BJ (cell line): ENCODE measurements around the gene TLCD3B. TPM values are rescaled to one million over a fixed set of nuclear protein-coding genes. Genes with fewer than 3 reads are reported as not detected.

Source experiments
- CTCF ChIA-PET: fragments of 350-600 bp; formaldehyde crosslinking; extraction: SDS; loops from one replicate; lab custom pipeline; 2021; ENCODE audit warnings: antibody characterized with exemption, inconsistent platforms; lab: Yijun Ruan, JAX
- POLR2A ChIA-PET: fragments of 300-600 bp; sonication (Branson Sonifier 250); formaldehyde crosslinking; extraction: SDS; loops from one replicate; lab custom pipeline; 2021; ENCODE audit warnings: antibody characterized with exemption; lab: Charles Lee
- DNase-seq: peaks from one replicate; pipeline ENCODE4 v3.0.0-alpha.2; 2011; ENCODE audit warnings: low read depth
- H3K27me3 ChIP-seq: 2 replicates; pipeline ENCODE4 v1.6.0; 2011; ENCODE audit warnings: low read length; ENCODE audit not compliant: control insufficient read depth, insufficient read depth
- H3K36me3 ChIP-seq: 2 replicates; pipeline ENCODE4 v1.5.1; 2011; ENCODE audit warnings: low read length; ENCODE audit not compliant: control insufficient read depth, insufficient read depth
- H3K4me3 ChIP-seq: 2 replicates; pipeline ENCODE4 v1.5.1; 2011; ENCODE audit warnings: low read depth, mild to moderate bottlenecking, control low read depth, low read length
- polyA plus RNA-seq: library from polyadenylated mRNA; depleted of rRNA; stranded (reverse); fragments of >200 nt; gene quantifications from 2 replicates; pipeline ENCODE4 v1.2.3, GENCODE V29; 2011
- TF ChIP-seq, protein P1 (sequence below): IDR thresholded peaks from 2 replicates; pipeline ENCODE4 v1.5.1; 2011; ENCODE audit warnings: low read depth, mild to moderate bottlenecking, control low read depth, inconsistent platforms, low read length, moderate library complexity; ENCODE audit not compliant: insufficient read depth

The TLCD3B gene
- polyA plus RNA-seq, 1 experiment, result 0.13 TPM

DNA sequence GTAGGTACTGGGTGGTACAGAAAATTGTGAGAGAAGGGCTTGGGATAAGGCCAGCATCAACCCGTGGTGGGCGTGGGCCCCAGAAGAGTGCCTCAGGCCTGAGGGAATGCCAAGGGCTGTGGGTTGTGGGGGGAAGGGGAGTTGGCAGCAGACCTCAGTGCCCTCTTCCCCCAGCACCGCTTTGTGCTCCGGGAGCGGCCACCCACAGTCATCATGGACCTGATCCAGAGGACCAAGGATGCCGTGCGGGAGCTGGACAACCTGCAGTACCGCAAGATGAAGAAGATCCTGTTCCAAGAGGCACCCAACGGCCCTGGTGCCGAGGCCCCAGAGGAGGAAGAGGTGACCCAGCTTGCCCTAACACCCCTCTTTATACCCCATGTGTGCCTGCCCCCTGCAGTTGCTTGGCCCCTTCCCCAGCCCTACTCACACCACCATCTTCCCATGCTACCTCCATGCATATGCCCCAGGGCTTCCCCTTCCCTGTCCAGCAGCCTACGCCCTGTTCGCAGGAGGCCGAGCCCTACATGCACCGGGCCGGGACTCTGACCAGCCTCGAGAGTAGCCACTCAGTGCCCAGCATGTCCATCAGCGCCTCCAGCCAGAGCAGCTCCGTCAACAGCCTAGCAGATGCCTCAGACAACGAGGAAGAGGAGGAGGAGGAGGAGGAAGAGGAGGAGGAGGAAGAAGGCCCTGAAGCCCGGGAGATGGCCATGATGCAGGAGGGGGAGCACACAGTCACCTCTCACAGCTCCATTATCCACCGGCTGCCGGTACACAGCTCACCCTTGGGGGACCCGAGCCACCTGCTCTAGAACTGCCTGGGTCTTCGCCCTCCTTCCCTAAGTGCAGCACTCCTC lies 48.3 kb downstream of the TLCD3B start:
- H3K27me3 ChIP-seq, result no peaks in the 10 kb centered on the region
- ChIA-PET POLR2A (no interaction called here), CTCF (no interaction called here)
- TF ChIP-seq, protein P1, sequence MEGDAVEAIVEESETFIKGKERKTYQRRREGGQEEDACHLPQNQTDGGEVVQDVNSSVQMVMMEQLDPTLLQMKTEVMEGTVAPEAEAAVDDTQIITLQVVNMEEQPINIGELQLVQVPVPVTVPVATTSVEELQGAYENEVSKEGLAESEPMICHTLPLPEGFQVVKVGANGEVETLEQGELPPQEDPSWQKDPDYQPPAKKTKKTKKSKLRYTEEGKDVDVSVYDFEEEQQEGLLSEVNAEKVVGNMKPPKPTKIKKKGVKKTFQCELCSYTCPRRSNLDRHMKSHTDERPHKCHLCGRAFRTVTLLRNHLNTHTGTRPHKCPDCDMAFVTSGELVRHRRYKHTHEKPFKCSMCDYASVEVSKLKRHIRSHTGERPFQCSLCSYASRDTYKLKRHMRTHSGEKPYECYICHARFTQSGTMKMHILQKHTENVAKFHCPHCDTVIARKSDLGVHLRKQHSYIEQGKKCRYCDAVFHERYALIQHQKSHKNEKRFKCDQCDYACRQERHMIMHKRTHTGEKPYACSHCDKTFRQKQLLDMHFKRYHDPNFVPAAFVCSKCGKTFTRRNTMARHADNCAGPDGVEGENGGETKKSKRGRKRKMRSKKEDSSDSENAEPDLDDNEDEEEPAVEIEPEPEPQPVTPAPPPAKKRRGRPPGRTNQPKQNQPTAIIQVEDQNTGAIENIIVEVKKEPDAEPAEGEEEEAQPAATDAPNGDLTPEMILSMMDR, result no peak
- DNase-seq, result no peak
- H3K4me3 ChIP-seq, result no peak overlapping the region
- H3K36me3 ChIP-seq, result peaks cover 74% of the 10 kb centered on the region

DNA sequence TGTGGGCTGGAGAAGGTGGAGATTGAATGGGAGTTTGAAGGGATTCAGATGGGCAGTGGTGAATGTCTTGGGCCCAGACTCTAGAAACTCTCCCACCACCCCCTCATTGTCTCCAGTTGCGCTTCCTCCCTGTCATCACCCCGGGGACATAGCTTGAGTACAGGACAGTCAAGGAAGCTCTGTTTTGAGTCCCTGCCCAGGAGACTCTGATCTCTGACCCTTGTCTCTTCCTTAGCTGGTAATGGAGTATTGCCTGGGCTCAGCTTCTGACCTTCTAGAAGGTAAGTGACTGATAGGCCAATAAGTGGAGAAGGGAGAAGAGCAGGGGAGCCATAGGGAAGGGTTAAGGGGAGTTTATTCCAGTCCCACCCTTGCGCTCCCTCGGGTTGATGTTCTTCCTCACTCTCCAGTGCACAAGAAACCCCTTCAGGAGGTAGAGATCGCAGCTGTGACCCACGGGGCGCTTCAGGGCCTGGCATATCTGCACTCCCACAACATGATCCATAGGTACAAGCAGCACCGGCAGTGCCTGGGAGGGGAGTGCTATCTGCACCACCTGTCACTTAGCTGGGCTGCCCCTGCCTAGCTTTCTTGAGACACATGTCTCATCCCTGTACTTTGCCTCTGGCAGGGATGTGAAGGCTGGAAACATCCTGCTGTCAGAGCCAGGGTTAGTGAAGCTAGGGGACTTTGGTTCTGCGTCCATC lies 52.4 kb downstream of the TLCD3B start:
- Histone ChIP-seq H3K27me3 (no peaks in the 10 kb centered on the region), H3K36me3 (peaks cover 46% of the 10 kb centered on the region), H3K4me3 (no peak overlapping the region)
- TF ChIP-seq, protein P1, result no peak
- DNase-seq, result no peak
- ChIA-PET POLR2A (no interaction called here), CTCF (interaction anchor here (0.6 kb wide), 1 partner anchor 661 kb away, joined by 3 read pairs; no protein-coding TSS in a partner anchor)

DNA sequence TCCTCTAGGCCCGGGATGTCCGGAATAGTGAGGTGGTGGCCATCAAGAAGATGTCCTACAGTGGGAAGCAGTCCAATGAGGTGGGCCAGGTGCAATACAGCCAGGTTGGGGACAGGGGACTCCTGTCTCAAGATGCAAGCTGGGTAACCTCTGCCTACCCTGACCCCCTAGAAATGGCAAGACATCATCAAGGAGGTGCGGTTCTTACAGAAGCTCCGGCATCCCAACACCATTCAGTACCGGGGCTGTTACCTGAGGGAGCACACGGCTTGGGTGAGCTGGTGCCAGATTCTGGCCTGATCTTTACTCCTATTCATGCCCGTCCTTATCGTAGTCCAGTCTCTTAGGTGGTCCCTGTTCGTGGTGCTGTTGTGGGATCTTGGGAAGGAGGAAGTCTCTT lies 53.0 kb downstream of the TLCD3B start:
- CTCF ChIA-PET, result interaction anchor here (0.6 kb wide), 1 partner anchor 661 kb away, joined by 3 read pairs; no protein-coding TSS in a partner anchor
- Histone ChIP-seq H3K4me3 (no peak overlapping the region), H3K27me3 (no peaks in the 10 kb centered on the region), H3K36me3 (peaks cover 41% of the 10 kb centered on the region)
- DNase-seq, result no peak
- POLR2A ChIA-PET, result no interaction called here
- TF ChIP-seq, protein P1, result no peak

DNA sequence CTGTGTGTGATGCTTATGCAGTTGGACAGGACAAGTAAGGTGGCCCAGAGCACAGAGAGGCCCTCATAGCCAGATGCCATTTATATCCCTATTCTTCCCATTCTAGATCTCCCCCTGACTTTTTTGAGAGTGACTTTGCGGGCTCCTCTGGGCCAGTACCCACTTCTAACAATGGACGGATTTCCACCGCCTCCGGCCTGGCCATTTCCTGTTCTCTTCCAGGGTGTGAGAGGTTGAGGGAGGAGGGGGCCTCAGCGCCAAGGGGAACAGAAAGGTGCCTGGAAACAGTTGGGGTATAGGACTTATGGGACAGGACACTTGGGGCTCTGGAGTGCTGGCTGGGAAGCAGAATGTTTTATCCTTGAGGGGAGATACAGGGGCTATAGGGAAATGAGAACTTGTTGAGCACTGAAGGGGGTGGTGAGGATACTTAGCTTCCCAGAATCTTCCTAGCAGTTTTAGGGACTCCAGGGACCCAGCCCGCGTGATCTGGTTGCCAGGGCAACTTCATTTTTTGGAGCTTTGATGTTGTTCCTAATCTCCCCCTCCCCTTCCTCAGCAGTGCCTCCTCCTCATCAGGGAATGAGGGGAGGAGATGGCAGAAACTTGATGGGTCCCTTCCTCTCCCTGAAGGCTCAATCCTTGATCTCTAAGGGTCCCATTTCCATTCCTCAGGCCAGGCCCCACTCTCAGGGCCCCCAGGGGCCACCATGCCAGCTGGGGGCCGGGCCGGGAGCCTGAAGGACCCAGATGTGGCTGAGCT lies 53.8 kb downstream of the TLCD3B start:
- ChIA-PET POLR2A (no interaction called here), CTCF (interaction anchor here (1.2 to 1.3 kb wide), 2 partner anchors 12 to 16 kb away, joined by 3 read pairs; no protein-coding TSS in a partner anchor)
- DNase-seq, result no peak
- H3K27me3 ChIP-seq, result no peaks in the 10 kb centered on the region
- H3K4me3 ChIP-seq, result no peak overlapping the region
- H3K36me3 ChIP-seq, result peaks cover 35% of the 10 kb centered on the region
- TF ChIP-seq, protein P1, result no peak
